KMS-11 (cell line): Measurements from ENCODE around the gene FCN1.

ENCODE experiments used
- H2AFZ ChIP-seq: fragments of 200-600 bp; sonication (generic); 2 replicates; pipeline ENCODE4 v1.6.1; 2016; ENCODE audit warnings: antibody characterized with exemption, mixed run types, low read depth
- H3K27ac ChIP-seq: fragments of 200-600 bp; sonication (generic); 2 replicates; pipeline ENCODE4 v1.6.1; 2016; ENCODE audit warnings: mild to moderate bottlenecking, mixed run types
- H3K27me3 ChIP-seq: fragments of 200-600 bp; sonication (generic); 2 replicates; pipeline ENCODE4 v1.6.1; 2017; ENCODE audit warnings: mild to moderate bottlenecking, low read depth, mixed run types, moderate library complexity; ENCODE audit not compliant: insufficient read depth
- H3K36me3 ChIP-seq: fragments of 200-600 bp; sonication (generic); 2 replicates; pipeline ENCODE4 v1.6.1; 2017; ENCODE audit warnings: mild to moderate bottlenecking, mixed run types; ENCODE audit not compliant: insufficient read depth
- H3K4me1 ChIP-seq: fragments of 200-600 bp; sonication (generic); 2 replicates; pipeline ENCODE4 v1.6.1; 2016; ENCODE audit warnings: mild to moderate bottlenecking, low read depth, mixed run types; ENCODE audit not compliant: poor library complexity, severe bottlenecking
- H3K4me2 ChIP-seq: fragments of 200-600 bp; sonication (generic); 2 replicates; pipeline ENCODE4 v1.7.0; 2016; ENCODE audit warnings: mild to moderate bottlenecking, mixed run types
- H3K4me3 ChIP-seq: fragments of 200-600 bp; sonication (generic); IDR thresholded peaks from 2 replicates; pipeline ENCODE4 v1.6.1; 2017; ENCODE audit warnings: low read depth, low read length, mixed read lengths; ENCODE audit not compliant: insufficient read depth
- H3K79me2 ChIP-seq: fragments of 200-600 bp; sonication (generic); 2 replicates; pipeline ENCODE4 v1.6.1; 2016; ENCODE audit warnings: low read depth, mixed run types; ENCODE audit not compliant: insufficient read depth
- H3K9ac ChIP-seq: fragments of 200-600 bp; sonication (generic); 2 replicates; pipeline ENCODE4 v1.6.1; 2016; ENCODE audit warnings: mild to moderate bottlenecking, mixed run types
- H4K20me1 ChIP-seq: fragments of 200-600 bp; sonication (generic); 2 replicates; pipeline ENCODE4 v1.6.1; 2016; ENCODE audit warnings: mild to moderate bottlenecking, mixed run types; ENCODE audit not compliant: insufficient read depth
- CTCF ChIP-seq: fragments of 200-600 bp; sonication (generic); conservative IDR thresholded peaks from 2 replicates; pipeline ENCODE4 v1.6.1; 2017; ENCODE audit warnings: low read depth, mild to moderate bottlenecking, antibody characterized with exemption, low read length, moderate library complexity, mixed read lengths

FCN1 gene

GRCh38 chr9:134962065-134962972 lies 44.6 kb upstream of the FCN1 start:
- Histone ChIP-seq H3K4me1 (no peaks in the 10 kb centered on the region), H2AFZ (no peak overlapping the region), H3K4me3 (no peak overlapping the region), H3K27me3 (peaks cover 20% of the 10 kb centered on the region; the same call in 1 of the 2 replicates), H3K9ac (no peak overlapping the region), H3K4me2 (no peak overlapping the region), H4K20me1 (no peaks in the 10 kb centered on the region), H3K36me3 (no peaks in the 10 kb centered on the region), H3K27ac (no peak overlapping the region), H3K79me2 (no peaks in the 10 kb centered on the region)
- no peak for TF ChIP-seq CTCF

- no peak overlapping the region for H3K4me2 ChIP-seq
- no peaks in the 10 kb centered on the region for H4K20me1 ChIP-seq
- TF ChIP-seq CTCF, result no peak
- H3K27ac ChIP-seq, result no peak overlapping the region
- peaks cover 18% of the 10 kb centered on the region; the same call in 1 of the 2 replicates for H3K27me3 ChIP-seq
- H3K4me3 ChIP-seq, result no peak overlapping the region
- no peaks in the 10 kb centered on the region for H3K36me3 ChIP-seq
- no peak overlapping the region for H3K9ac ChIP-seq
- H3K79me2 ChIP-seq, result no peaks in the 10 kb centered on the region
- H2AFZ ChIP-seq, result no peak overlapping the region
- no peaks in the 10 kb centered on the region for H3K4me1 ChIP-seq
Measured at GRCh38 chr9:134961331-134962064, 43.8 kb upstream of the FCN1 start.

- H3K9ac ChIP-seq, result no peak overlapping the region
- H3K4me2 ChIP-seq, result no peak overlapping the region
- H3K27ac ChIP-seq, result no peak overlapping the region
- H3K4me1 ChIP-seq, result no peaks in the 10 kb centered on the region
- H3K36me3 ChIP-seq, result no peaks in the 10 kb centered on the region
- no peak overlapping the region for H3K4me3 ChIP-seq
- H2AFZ ChIP-seq, result no peak overlapping the region
- peaks cover 12% of the 10 kb centered on the region; the same call in 1 of the 2 replicates for H3K27me3 ChIP-seq
- no peaks in the 10 kb centered on the region for H4K20me1 ChIP-seq
- no peaks in the 10 kb centered on the region for H3K79me2 ChIP-seq
- TF ChIP-seq CTCF, result no peak
Measured at GRCh38 chr9:134960701-134961181, 43.0 kb upstream of the FCN1 start.

GRCh38 chr9:134959971-134960310 lies 42.2 kb upstream of the FCN1 start:
- no peak overlapping the region for H3K27ac ChIP-seq
- H3K9ac ChIP-seq, result no peak overlapping the region
- H3K4me3 ChIP-seq, result no peak overlapping the region
- no peaks in the 10 kb centered on the region for H3K36me3 ChIP-seq
- no peaks in the 10 kb centered on the region for H3K79me2 ChIP-seq
- no peaks in the 10 kb centered on the region for H3K4me1 ChIP-seq
- no peak overlapping the region for H3K4me2 ChIP-seq
- H3K27me3 ChIP-seq, result peaks cover 8% of the 10 kb centered on the region; the same call in 1 of the 2 replicates
- H2AFZ ChIP-seq, result no peak overlapping the region
- no peak for TF ChIP-seq CTCF
- H4K20me1 ChIP-seq, result no peaks in the 10 kb centered on the region
